GM19035 (cell line): ENCODE measurements around the gene GLOD4.
"Not testable (repeated sequence)": the region's sequence is repeated elsewhere in the genome, so short reads cannot be mapped to it uniquely, and the experiment has no call there.

ENCODE experiments used
- ATAC-seq: cut with Tn5 transposase; IDR thresholded peaks from one replicate; pipeline ENCODE4 v1.9.1; 2021; ENCODE audit not compliant: unreplicated experiment

GLOD4 gene

DNA sequence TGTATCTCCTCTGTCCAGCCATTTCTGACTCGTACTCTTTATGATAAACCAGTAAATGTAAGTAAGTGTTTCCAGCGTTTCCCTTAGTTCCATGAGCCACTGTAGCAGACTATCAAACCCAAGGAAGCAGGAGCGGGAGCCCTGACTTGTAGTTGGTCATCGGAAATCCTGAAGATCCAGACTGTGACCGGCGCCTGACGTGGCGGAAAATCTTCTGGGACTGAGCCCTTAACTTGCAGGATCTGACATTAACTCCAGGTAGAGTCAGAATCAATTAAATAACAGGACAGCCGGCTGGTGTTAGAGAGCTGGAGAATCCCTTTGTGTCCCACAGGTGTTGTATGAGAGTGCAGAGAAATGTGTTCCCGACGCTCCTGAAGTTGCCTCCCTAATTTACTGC is 4.0 kb downstream of the GLOD4 start:
- ATAC-seq, result no peak

- ATAC-seq, result no peak
Measured at GRCh38 chr17:774313-774584, 7.8 kb downstream of the GLOD4 start.

DNA sequence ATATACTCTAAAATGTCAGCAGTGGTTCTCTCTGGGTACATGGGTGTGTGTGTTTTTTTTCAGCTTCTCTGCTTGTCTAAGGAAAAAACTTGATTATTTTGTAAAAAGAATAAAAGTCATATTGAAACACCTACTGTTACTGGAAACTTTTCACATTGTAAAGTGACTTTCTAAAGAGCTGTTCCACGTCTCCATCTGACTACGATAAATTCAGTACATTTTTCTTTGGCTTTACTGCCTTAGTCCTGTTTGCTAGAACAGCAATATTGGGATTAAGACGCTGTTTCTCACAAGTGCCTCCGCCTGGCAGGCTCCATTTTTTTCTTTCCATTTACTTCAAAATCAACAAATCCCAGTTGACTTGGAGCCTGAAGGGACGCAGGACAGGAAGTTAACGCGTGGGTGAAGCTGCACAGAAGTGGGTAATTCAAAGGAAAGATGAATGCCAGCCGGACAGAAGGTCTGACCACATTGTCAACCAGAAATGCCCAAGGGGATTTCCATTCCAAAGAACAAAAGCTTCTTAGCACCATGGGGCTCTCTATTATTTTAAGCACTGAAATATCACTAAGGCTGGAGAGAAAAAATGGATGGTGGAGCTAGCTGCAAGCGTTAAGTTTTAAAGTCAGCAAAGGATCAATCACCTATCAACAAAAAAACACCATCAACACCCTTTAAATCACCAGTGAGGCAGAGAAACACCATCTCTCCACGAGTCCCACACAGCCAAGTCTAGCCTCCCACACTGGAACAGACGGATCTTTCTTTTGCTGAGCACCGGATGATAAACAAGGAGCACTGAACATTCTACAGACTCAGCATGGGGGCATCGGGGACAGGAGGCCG is 8.4 kb downstream of the GLOD4 start:
- ATAC-seq, result no peak

DNA sequence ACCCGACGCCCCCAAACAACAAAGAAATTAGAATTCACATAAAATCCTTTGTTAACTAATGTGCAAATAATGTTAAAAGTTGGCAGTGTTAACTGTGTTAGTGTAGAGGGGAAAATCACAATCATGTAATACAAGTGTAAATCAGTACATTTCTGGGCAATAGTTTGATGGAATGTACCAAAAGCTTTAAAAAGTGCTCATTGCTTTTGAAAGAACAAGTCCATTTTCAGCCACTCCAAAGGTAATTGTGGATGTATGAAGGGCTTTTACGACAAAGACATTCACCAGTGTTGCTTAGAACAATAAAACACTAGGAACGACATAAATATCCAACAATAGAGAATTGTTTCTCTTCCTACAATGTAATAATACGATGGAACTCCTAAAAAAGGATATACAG is 9.1 kb downstream of the GLOD4 start:
- ATAC-seq, result no peak

GRCh38 chr17:767076-767475 is 15.0 kb downstream of the GLOD4 start:
- ATAC-seq, result no peak

- ATAC-seq, result no peak
Measured at GRCh38 chr17:760371-760770, 21.7 kb downstream of the GLOD4 start.

- no peak for ATAC-seq
Measured at GRCh38 chr17:759964-760363, 22.1 kb downstream of the GLOD4 start.

DNA sequence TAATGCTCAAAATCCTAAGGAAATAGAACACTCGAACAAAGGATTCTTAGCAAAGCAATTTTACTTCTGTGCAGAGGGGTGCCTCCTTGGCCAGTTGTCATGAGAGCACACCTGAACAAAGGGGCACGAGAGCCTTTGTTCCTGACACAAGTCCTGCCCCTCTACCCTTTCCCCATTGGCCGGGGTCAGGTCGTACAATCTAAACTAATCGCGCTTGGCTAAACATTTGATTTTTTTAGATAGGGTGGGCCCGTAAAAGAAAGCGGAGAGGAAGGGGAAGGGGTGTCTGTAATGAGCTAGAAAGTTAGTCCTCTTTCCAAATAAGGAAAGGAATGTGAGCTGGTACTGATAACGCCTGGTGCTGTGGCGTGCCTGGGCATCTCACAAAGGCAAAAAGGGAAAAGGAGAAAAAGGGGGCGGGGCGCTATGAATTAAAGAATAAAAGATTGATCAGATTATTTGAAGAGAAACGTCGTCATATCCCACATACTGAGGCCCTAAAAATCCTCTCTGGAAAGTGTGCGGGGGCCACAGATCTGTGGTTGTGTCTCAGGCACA is 26.0 kb downstream of the GLOD4 start:
- not testable (repeated sequence) for ATAC-seq

DNA sequence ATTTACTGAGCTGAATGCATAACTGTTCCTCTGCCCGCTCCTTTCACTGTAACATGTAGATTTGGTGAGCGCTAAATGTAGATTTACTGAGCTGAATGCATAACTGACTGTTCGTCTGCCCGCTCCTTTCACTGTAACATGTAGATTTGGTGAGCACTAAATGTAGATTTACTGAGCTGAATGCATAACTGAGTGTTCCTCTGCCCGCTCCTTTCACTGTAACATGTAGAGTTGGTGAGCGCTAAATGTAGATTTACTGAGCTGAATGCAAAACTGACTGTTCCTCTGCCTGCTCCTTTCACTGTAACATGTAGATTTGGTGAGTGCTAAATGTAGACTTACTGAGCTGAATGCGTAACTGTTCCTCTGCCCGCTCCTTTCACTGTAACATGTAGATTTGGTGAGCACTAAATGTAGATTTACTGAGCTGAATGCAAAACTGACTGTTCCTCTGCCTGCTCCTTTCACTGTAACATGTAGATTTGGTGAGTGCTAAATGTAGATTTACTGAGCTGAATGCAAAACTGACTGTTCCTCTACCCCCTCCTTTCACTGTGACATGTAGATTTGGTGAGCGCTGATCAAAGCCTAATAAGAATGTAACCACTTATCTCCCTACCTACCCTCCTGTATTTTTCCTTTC is 26.6 kb downstream of the GLOD4 start:
- not testable (repeated sequence) for ATAC-seq

DNA sequence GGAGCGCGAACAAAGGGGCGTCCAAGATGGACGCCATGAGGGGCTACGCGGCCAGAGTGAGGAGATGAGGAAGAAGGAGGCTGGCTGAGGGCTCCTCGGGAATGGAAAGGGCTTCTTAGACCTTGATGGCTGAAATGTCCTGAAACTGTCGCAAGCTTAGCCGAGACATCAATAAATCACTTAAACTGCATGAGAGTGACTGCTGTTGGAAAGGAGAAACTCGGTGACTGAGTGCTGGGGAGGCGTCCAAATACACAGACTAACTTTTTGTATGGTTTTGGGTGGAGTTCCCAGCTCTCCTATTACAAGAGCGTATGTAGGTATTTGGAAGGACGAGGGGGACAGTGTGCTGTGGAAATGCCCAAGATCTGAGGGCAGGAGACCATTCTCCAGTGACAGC is 28.7 kb downstream of the GLOD4 start:
- ATAC-seq, result no peak

GRCh38 chr17:752620-753219 is 29.4 kb downstream of the GLOD4 start:
- ATAC-seq, result no peak

GRCh38 chr17:752002-752619 is 30.0 kb downstream of the GLOD4 start, which contains the start of gene GEMIN4:
GEMIN4 (minus strand) TSS chr17:752264; CDS start chr17:752142, 122 bp downstream.
- peak; percentile 87 for ATAC-seq

DNA sequence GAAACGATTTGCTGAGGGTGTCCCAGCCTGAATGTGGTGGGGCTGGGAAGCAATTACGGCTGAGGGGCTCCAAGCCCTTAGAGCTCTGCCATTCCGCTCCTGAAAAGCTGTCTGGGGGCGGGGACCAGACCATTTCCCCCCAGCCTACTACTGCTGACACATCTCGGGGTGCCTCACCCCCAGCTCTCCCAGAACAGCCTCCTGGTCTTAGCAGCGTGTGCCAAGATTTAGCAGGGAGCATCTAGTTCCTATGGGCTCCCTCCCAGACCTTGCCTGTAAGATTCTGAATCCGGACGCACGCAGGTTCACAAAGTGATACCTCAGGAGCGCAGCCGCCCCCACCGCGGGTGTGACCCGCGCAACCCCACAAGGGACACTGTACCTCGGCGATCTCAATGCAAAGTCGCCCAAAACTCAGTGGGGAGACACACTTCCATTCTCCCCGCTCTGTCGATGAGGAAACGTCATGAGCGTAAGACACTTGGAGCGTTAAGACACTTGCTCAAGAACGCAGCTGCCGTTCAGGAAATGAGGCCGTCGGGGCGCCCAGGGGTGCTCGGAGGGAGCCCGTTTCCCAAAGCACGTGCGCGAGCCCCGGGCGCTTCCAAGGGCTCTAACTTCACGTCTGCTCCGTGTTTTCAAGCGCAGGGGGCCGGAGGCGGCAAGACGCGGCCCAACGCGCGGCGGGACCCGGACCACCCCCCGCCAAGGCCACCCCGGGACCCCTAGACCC is 30.6 kb downstream of the GLOD4 start:
- peak; percentile 36 for ATAC-seq

- no peak for ATAC-seq
Measured at GRCh38 chr17:750431-751037, 31.5 kb downstream of the GLOD4 start.

DNA sequence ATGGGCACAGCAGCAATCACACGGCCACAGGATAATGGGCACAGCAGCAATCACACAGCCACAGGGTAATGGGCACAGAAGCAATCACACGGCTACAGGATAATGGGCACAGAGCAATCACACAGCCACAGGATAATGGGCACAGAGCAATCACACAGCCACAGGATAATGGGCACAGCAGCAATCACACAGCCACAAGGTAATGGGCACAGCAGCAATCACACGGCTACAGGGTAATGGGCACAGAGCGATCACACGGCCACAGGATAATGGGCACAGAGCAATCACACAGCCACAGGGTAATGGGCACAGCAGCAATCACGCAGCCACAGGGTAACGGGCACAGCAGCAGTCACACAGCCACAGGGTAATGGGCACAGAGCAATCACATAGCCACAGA is 32.7 kb downstream of the GLOD4 start:
- ATAC-seq, result not testable (repeated sequence)

DNA sequence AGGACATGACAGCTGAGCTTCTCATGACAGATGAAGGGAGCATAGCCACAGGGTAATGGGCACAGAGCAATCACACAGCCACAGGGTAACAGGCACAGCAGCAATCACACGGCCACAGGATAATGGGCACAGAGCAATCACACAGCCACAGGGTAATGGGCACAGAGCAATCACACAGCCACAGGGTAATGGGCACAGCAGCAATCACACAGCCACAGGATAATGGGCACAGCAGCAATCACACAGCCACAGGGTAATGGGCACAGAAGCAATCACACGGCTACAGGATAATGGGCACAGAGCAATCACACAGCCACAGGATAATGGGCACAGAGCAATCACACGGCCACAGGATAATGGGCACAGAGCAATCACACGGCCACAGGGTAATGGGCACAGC is 33.5 kb downstream of the GLOD4 start:
- not testable (repeated sequence) for ATAC-seq

DNA sequence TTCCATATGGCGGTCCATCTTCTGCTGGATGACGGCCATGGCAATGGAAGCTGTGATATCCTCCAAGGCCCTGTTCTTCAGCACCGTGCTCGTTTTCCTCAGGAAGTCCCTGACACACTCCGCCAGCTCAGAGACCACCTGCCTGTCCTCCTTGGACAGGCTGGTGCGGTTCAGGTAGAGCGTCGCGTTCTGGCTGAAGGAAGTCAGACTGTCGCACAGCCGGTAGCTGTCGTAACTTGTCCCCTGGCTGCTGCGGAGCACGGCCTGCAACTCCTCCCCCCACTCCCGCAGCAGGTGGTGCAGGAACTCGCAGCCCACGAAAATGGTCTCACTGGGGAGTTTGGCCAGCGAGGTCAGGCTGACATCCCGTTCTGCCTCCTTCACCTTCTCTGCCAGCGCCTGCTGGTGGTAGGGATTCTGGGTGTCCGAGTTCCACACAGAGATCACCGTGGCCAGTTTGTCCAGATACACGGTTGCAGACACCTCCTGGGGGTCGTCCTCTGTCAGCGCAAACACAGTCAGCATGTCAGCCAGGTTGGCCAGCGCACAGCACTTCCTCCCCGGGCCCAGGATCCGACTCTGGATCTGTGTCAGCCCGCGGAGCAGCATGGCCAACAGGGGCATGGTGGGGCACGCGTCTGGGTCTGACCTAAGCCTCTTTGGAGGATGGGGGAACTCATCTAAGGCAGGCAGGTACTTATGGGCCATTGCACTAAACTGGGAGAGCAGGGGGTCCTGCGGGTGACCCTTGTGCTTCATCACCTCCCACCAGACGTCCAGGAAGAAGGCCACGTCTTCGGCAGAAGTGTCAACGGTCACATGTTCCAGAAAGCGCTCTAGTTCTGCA is 35.1 kb downstream of the GLOD4 start:
- ATAC-seq, result no peak

GRCh38 chr17:746181-746580 is 35.9 kb downstream of the GLOD4 start:
- ATAC-seq, result no peak

DNA sequence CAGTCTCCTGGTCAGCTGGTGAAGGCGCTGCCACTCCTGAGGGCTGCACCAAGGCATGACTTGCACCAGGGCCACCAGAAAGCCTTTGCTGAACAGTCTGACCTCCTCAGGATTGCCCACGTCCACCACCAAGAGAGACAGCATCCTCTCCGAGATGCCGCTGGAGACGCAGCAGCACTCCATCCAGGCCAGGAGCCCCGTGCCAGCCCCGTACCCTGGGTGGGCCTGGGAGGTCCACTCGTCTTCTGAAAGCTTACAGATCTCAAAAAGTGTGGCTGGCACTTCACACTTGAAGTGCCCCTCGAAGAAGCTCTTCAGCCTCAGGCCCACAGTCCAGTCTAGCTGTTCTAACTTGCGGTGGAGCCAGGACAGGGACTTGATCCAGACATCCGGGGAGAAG is 36.7 kb downstream of the GLOD4 start:
- no peak for ATAC-seq

DNA sequence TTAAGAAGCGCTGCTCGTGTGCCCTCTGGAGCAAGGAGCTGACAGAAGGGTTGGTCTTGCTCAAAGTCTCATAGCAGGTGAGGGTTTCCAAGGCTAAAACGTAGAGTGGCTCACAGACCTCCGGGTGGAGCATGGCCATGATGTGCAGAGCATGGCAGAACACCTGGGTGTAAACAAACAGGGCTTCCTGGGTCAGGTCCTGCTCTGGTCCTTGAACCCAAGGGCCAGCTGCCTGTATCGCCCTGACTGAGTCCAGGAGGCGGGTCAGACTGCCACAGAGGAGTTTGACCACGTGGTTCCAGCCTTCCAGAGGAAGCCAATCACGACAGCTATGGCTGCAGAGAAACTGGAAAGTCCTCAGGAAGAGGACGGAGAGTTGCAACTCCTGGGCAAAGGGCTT is 37.1 kb downstream of the GLOD4 start:
- no peak for ATAC-seq
